ENCODE results near the gene MYO16. TPM values are rescaled to one million over a fixed set of nuclear protein-coding genes. Genes with fewer than 3 reads are reported as not detected.
A peak's percentile ranks its signal among the peaks of the same experiment; 100 is the strongest.

MYO16 gene
- polyA plus RNA-seq, 3 donors, result 0.37 to 0.60 (median 0.44) TPM

GRCh38 chr13:108917581-108917980, 288.2 kb downstream of the MYO16 start:
- DNase-seq (ENCODE audit: extremely low read depth in 1 of 11, low read depth in 9 of 11, low spot score in 4 of 11), result peak in 3 of 11 donors; percentile 4 to 11 (median 7)

- DNase-seq (ENCODE audit: extremely low read depth in 1 of 11, low read depth in 9 of 11, low spot score in 4 of 11), result no peak
Observed at GRCh38 chr13:108919036-108919907, 289.9 kb downstream of the MYO16 start.

GRCh38 chr13:108920137-108920536, 290.7 kb downstream of the MYO16 start:
- DNase-seq (ENCODE audit: extremely low read depth in 1 of 11, low read depth in 9 of 11, low spot score in 4 of 11), result no peak

GRCh38 chr13:108921238-108921637, 291.8 kb downstream of the MYO16 start:
- no peak for DNase-seq (ENCODE audit: extremely low read depth in 1 of 11, low read depth in 9 of 11, low spot score in 4 of 11)

- DNase-seq (ENCODE audit: extremely low read depth in 1 of 11, low read depth in 9 of 11, low spot score in 4 of 11), result no peak
Observed at GRCh38 chr13:108922108-108922507, 292.7 kb downstream of the MYO16 start.

- no peak for DNase-seq (ENCODE audit: extremely low read depth in 1 of 11, low read depth in 9 of 11, low spot score in 4 of 11)
Observed at GRCh38 chr13:108923386-108924047, 294.1 kb downstream of the MYO16 start.

GRCh38 chr13:108924134-108924533, 294.7 kb downstream of the MYO16 start:
- no peak for DNase-seq (ENCODE audit: extremely low read depth in 1 of 11, low read depth in 9 of 11, low spot score in 4 of 11)

- no peak for DNase-seq (ENCODE audit: extremely low read depth in 1 of 11, low read depth in 9 of 11, low spot score in 4 of 11)
Observed at GRCh38 chr13:108924541-108924940, 295.1 kb downstream of the MYO16 start.

GRCh38 chr13:108925070-108925469, 295.7 kb downstream of the MYO16 start:
- no peak for DNase-seq (ENCODE audit: extremely low read depth in 1 of 11, low read depth in 9 of 11, low spot score in 4 of 11)

GRCh38 chr13:108926862-108927261, 297.5 kb downstream of the MYO16 start:
- DNase-seq (ENCODE audit: extremely low read depth in 1 of 11, low read depth in 9 of 11, low spot score in 4 of 11), result no peak

GRCh38 chr13:108927615-108928014, 298.2 kb downstream of the MYO16 start:
- DNase-seq (ENCODE audit: extremely low read depth in 1 of 11, low read depth in 9 of 11, low spot score in 4 of 11), result no peak

GRCh38 chr13:108929532-108930206, 300.3 kb downstream of the MYO16 start:
- DNase-seq (ENCODE audit: extremely low read depth in 1 of 11, low read depth in 9 of 11, low spot score in 4 of 11), result no peak

- no peak for DNase-seq (ENCODE audit: extremely low read depth in 1 of 11, low read depth in 9 of 11, low spot score in 4 of 11)
Observed at GRCh38 chr13:108932196-108932595, 302.8 kb downstream of the MYO16 start.

GRCh38 chr13:108933061-108933460, 303.6 kb downstream of the MYO16 start:
- no peak for DNase-seq (ENCODE audit: extremely low read depth in 1 of 11, low read depth in 9 of 11, low spot score in 4 of 11)

GRCh38 chr13:108938155-108938554, 308.7 kb downstream of the MYO16 start:
- no peak for DNase-seq (ENCODE audit: extremely low read depth in 1 of 11, low read depth in 9 of 11, low spot score in 4 of 11)

- no peak for DNase-seq (ENCODE audit: extremely low read depth in 1 of 11, low read depth in 9 of 11, low spot score in 4 of 11)
Observed at GRCh38 chr13:108940121-108940520, 310.7 kb downstream of the MYO16 start.

GRCh38 chr13:108943842-108944241, 314.4 kb downstream of the MYO16 start:
- no peak for DNase-seq (ENCODE audit: extremely low read depth in 1 of 11, low read depth in 9 of 11, low spot score in 4 of 11)

GRCh38 chr13:108944760-108945159, 315.3 kb downstream of the MYO16 start:
- no peak for DNase-seq (ENCODE audit: extremely low read depth in 1 of 11, low read depth in 9 of 11, low spot score in 4 of 11)

- DNase-seq (ENCODE audit: extremely low read depth in 1 of 11, low read depth in 9 of 11, low spot score in 4 of 11), result no peak
Observed at GRCh38 chr13:108947551-108948030, 318.2 kb downstream of the MYO16 start.

- DNase-seq (ENCODE audit: extremely low read depth in 1 of 11, low read depth in 9 of 11, low spot score in 4 of 11), result no peak
Observed at GRCh38 chr13:108948251-108948671, 318.9 kb downstream of the MYO16 start.
